ENCODE data around the gene ARHGEF26.

The ARHGEF26 gene

GRCh38 chr3:154214306-154214705, 93.1 kb downstream of the ARHGEF26 start:
- DNase-seq: no peak

DNA sequence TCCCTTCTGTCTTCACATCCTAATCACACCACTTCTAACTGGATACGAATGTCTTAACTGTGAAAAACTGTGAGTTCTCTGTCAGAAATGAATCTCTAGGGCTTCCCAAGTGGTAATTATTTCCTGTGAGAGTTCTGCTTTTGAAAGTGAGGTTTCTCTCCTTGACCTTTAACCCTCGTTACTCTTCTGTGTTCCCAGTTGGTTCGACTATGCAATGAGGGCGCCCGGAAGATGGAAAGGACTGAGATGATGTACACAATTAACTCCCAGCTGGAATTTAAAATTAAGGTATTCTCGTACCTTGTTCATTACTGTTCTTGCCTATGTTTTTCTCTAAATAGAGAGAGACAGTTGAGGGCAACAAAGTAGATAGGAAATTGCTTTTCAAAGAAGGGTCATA, 96.5 kb downstream of the ARHGEF26 start:
- no peak for DNase-seq

DNA sequence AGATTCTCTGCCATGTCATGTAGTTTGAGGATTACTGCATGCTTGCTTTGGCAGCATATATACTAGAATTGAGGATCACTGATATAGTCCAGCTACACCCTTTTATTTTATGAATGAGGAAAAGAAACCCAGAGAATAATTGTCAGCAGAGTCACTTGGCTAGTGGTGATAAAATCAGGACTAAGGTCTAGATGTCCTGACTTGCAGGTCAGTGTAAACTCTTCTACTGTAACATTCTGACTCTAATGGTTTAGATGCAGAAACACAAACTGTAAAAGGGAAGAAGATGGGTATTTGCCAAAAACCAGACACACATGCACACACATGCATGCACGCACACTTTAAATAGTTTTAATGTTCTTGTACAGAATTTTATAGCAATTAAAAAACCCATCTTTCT, 97.5 kb downstream of the ARHGEF26 start:
- no peak for DNase-seq

- DNase-seq: no peak
Observed at GRCh38 chr3:154220462-154220861, 99.3 kb downstream of the ARHGEF26 start.

- no peak for DNase-seq
Observed at GRCh38 chr3:154223519-154223918, 102.3 kb downstream of the ARHGEF26 start.

- no peak for DNase-seq
Observed at GRCh38 chr3:154224366-154224765, 103.2 kb downstream of the ARHGEF26 start.

- DNase-seq: no peak
Observed at GRCh38 chr3:154224866-154225265, 103.7 kb downstream of the ARHGEF26 start.

- DNase-seq: no peak
Observed at GRCh38 chr3:154225536-154225935, 104.3 kb downstream of the ARHGEF26 start.

DNA sequence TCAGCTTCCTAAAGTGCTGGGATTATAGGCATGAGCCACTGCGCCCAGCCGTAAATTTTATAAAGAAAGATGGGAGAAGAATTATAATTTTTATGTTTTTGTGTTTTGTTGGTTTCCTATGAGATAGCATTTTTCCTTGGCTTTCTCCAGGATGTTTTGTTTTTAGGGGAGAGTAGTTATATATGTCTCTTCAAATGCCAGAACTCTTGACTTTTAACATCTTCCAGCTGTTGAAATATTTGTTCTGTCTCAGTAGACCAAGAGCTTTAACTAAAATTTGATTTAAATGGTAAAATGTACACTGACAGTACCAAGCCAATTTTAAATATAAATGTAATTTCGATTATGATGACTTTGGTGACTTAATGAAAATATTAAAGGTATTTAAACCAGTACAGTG, 106.3 kb downstream of the ARHGEF26 start:
- no peak for DNase-seq

GRCh38 chr3:154228561-154229216, 107.5 kb downstream of the ARHGEF26 start:
- no peak for DNase-seq

DNA sequence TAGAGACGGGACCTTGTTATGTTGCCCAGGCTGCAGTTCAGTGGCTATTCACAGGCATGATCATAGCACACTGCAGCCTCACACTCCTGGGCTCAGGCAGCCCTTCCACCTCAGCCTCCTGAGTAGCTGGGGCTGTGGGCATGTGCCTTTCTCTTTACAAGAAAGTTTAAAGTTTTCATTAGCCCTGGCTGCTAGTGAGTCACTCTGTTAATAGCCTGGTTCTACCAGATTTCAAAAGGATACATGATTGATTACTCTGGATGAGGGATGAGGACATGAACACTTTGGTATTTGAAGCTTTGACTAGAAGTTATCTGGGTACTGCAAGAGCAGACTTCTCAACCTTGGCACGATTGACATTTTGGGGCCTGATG, 108.0 kb downstream of the ARHGEF26 start:
- DNase-seq: no peak

DNA sequence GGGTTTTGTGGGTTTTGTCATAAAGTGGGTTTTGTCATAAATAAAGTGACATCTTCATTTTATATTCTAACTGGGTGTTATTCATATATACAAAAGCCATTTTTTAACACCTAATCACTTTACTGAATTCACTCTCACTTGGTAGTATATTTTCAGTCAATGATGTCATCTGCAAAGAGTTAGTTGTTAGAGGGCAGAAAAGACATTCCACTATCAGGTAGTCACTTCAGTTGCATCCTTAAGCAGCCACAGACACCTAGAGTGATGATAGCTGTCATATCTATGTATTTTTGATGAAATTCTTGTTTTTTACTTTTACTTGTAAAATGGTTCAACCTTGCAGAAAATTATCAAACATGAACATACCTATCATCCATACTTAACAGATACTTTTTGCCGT, 114.1 kb downstream of the ARHGEF26 start:
- no peak for DNase-seq

- no peak for DNase-seq
Observed at GRCh38 chr3:154236331-154236730, 115.1 kb downstream of the ARHGEF26 start.

DNA sequence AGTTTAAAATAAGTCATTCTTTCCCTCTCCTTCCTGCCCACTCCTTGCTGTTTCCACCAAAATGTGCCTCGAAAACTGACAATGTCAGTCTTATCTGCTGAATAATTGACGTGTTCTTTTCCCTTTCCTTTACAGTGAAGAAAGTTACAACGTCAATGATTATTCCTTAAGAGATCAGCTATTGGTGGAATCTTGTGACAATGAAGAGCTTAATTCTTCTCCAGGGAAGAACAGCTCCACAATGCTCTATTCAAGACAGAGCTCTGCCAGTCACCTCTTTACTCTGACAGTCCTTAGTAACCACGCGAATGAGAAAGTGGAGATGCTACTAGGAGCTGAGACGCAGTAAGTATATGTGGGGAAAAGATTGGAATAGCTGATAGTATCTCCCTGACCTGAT, 119.0 kb downstream of the ARHGEF26 start:
- no peak for DNase-seq

DNA sequence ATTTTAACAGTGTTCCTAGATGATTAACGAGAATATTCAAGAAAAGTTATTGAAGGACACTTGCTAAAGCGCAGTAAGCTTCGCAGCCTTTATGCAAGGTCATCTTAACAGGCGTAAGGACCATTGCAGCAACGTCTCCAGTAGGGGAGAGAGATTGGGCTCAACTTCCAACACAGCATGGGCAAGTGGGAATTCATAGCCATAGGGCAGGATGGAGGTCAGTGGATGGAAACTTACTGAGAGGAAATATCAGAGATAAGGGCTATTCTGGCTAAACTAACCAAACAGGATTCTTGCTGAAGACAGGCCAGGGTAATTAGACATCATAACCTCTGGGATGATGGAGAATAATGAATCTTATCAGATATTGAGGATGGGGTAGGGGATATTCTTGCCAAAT, 120.3 kb downstream of the ARHGEF26 start:
- DNase-seq: no peak

GRCh38 chr3:154242766-154243165, 121.6 kb downstream of the ARHGEF26 start:
- no peak for DNase-seq

- no peak for DNase-seq
Observed at GRCh38 chr3:154243353-154243752, 122.2 kb downstream of the ARHGEF26 start.

DNA sequence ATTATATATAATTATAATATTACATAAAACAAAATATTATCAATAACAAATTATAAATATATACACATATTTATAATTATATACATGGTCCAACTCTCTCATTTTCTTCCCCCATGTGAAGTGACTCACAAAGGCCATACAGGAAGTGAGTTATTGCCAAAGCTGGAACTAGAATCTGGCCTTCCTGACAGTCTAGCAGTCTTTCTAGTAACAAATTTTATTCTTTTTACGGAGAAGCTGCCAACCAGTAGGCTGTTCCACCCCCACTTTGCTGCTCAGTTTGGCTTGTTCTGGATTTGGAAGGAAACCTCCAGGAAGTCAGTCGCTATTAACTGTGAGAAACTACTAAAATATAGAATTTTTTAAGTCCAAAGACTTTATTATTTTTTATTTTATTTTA, 123.5 kb downstream of the ARHGEF26 start:
- DNase-seq: no peak

DNA sequence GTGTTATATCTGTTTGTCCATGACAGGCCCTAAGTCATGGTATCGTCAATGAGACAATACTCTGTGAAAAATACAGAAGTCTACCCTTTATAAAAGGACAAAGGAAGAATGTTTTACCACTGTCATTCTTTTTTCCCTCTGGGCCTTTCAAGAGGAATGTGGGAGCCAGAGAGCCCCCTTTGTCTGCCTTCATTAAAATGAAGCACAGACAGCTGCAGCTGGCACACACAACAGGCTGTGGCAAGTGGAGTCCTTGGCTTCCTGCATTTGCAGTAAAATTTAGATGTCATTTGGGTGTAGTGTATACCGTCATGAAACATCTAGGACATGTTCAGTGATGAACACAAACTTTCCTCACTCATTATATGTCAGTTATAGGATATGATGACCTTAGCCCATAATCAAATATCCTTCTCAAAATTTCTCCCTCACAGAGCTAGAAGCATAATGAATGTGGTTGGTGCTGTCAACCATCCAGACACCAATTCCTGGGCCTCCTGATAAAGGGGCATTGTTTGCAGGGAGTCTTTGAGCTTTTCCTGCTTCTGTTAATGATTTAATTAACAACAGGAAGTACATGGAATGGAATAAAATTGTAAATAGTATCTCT, 126.7 kb downstream of the ARHGEF26 start:
- DNase-seq: no peak

DNA sequence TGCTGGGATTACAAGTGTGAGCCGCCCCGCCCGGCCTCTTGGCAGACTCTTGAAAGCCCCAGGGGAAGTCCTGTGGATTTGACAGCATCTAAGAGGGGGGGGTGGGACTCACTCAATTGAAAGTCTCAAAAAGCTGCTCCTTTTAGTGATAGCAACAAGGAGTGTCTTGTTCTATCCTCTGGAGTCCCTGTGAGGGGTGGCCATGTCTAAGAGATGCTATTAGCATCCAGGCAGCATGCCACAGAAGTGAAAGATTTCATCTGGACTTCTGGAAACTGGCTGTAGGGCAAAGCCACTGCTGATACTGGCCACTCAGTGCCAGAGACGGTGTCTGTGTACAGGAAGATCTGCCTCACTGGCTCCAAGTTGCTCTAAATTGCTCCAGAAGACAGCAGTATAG, 129.1 kb downstream of the ARHGEF26 start:
- no peak for DNase-seq

- no peak for DNase-seq
Observed at GRCh38 chr3:154251610-154252009, 130.4 kb downstream of the ARHGEF26 start.

GRCh38 chr3:154252759-154253638, 131.8 kb downstream of the ARHGEF26 start:
- DNase-seq: peak; percentile 37

DNA sequence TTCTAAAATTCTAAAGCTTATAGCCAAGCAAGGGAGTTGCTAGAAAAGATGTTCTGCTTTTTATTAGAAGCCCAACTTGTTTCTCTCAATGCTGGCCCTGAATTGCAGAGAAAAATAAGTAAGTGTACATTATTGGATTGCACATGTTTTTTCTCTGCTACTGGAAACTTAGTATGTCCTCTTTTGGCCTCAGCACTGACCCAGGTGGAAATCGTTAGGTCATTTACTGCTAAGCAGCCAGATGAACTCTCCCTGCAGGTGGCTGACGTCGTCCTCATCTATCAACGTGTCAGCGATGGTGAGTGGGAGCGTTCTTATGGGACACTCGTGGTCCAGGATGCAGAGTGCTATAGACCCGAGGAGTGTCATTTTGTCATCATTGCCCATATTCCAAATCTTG, 133.3 kb downstream of the ARHGEF26 start:
- DNase-seq: no peak

- no peak for DNase-seq
Observed at GRCh38 chr3:154273381-154273780, 152.2 kb downstream of the ARHGEF26 start.

Measured in NCI-H2081 treated with DMSO at 0.1 percent for 48 hours (cell line).